Adrenal gland (tissue), 5 donors: Measurements from ENCODE around the gene PPP1R37.

Experiments
- POLR2A ChIP-seq, 2 donors: fragments of 450-650 bp; IDR thresholded peaks; one replicate each; pipeline ENCODE4 v1.6.1; 2017; ENCODE audit warnings: antibody characterized with exemption in 2 of 2, mild to moderate bottlenecking in 2 of 2, moderate library complexity in 1 of 2
- TF ChIP-seq, protein P1 (sequence below), 6 experiments: fragments of 450-650 bp in 4 of 6; fragments of 200-600 bp in 2 of 6; sonication (generic) in 1 of 6; IDR thresholded peaks; 1 replicate in 5 of 6; 2 replicates in 1 of 6; pipeline versions ENCODE4 v1.5.1 to v1.8.0; 2016 to 2021; ENCODE audit warnings: antibody characterized with exemption in 6 of 6, mild to moderate bottlenecking in 2 of 6, moderate library complexity in 1 of 6
- donor health status: DM: no; HTN: no; CAD: no.

GRCh38 chr19:45159210-45159970 lies 66.4 kb downstream of the PPP1R37 start:
- no peak for TF ChIP-seq POLR2A (IDR thresholded peaks at IDR 0.05)
- TF ChIP-seq, protein P1, sequence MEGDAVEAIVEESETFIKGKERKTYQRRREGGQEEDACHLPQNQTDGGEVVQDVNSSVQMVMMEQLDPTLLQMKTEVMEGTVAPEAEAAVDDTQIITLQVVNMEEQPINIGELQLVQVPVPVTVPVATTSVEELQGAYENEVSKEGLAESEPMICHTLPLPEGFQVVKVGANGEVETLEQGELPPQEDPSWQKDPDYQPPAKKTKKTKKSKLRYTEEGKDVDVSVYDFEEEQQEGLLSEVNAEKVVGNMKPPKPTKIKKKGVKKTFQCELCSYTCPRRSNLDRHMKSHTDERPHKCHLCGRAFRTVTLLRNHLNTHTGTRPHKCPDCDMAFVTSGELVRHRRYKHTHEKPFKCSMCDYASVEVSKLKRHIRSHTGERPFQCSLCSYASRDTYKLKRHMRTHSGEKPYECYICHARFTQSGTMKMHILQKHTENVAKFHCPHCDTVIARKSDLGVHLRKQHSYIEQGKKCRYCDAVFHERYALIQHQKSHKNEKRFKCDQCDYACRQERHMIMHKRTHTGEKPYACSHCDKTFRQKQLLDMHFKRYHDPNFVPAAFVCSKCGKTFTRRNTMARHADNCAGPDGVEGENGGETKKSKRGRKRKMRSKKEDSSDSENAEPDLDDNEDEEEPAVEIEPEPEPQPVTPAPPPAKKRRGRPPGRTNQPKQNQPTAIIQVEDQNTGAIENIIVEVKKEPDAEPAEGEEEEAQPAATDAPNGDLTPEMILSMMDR (IDR thresholded peaks at IDR 0.05), result no peak
